Measurements from ENCODE around the gene MDM2. TPM values are rescaled to one million over a fixed set of nuclear protein-coding genes. Genes with fewer than 3 reads are reported as not detected.

The MDM2 gene
- total and polyA plus RNA-seq, 10 donors = 41.5 to 248 (median 111) TPM

- Histone ChIP-seq H3K27me3 (replicated peaks in 1 of 7) (no peaks in the 10 kb centered on the region), H3K36me3 (peaks cover 0 to 52% (median 0%) of the 10 kb centered on the region in 6 donors), H3K4me1 (peaks cover 0 to 9% (median 3%) of the 10 kb centered on the region in 6 donors), H3K27ac (no peak overlapping the region), H3K4me3 (no peak overlapping the region), H3K9me3 (no peaks in the 10 kb centered on the region)
- WGBS, 5 donors = 89 to 97% (median 94%) methylated on average over 3 of the region's 3 CpGs
- TF ChIP-seq POLR2AphosphoS5 (IDR thresholded peaks at IDR 0.05) (no peak), CTCF (IDR thresholded peaks at IDR 0.05 in 8 of 11, conservative IDR thresholded peaks at IDR 0.05 in 3 of 11) (no peak), POLR2A (IDR thresholded peaks at IDR 0.05) (no peak)
- DNase-seq = no peak
- intact Hi-C loops (cut with DNase I; ENCODE audit: low total_unique reads) = loop anchor here (10.0 kb wide), 2 partner anchors 210 to 290 kb away; no protein-coding TSS in a partner anchor
Measured at GRCh38 chr12:68864604-68865003, 56.6 kb downstream of the MDM2 start.

- intact Hi-C loops (cut with DNase I; ENCODE audit: low total_unique reads) = loop anchor here (10.0 kb wide), 2 partner anchors 209 to 289 kb away; no protein-coding TSS in a partner anchor
- WGBS, 5 donors = 79 to 94% (median 91%) methylated on average over 9 of the region's 9 CpGs
- peaks cover 0 to 62% (median 1%) of the 10 kb centered on the region in 6 donors for H3K36me3 ChIP-seq
Measured at GRCh38 chr12:68865399-68866164, 57.6 kb downstream of the MDM2 start.

GRCh38 chr12:68866950-68867349 is 59.0 kb downstream of the MDM2 start:
- Histone ChIP-seq H3K36me3 (peaks cover 0 to 76% (median 11%) of the 10 kb centered on the region in 6 donors), H3K27ac (no peak overlapping the region), H3K27me3 (replicated peaks in 1 of 7) (no peaks in the 10 kb centered on the region), H3K4me1 (peaks cover 0 to 9% (median 3%) of the 10 kb centered on the region in 6 donors), H3K4me3 (no peak overlapping the region), H3K9me3 (no peaks in the 10 kb centered on the region)
- whole genome bisulfite sequencing, 5 donors = 62 to 71% (median 68%) methylated on average over 6 of the region's 6 CpGs
- intact Hi-C loops (cut with DNase I; ENCODE audit: low total_unique reads) = loop anchor here (10.0 kb wide), 2 partner anchors 208 to 288 kb away; no protein-coding TSS in a partner anchor
- DNase-seq = no peak
- TF ChIP-seq POLR2AphosphoS5 (IDR thresholded peaks at IDR 0.05) (no peak), POLR2A (IDR thresholded peaks at IDR 0.05) (no peak), CTCF (IDR thresholded peaks at IDR 0.05 in 8 of 11, conservative IDR thresholded peaks at IDR 0.05 in 3 of 11) (no peak)

More at GRCh38 chr12:68865399-68866164, 57.6 kb downstream of the MDM2 start:
- H3K4me3 ChIP-seq = no peak overlapping the region
- no peak overlapping the region for H3K27ac ChIP-seq
- no peak for DNase-seq
- H3K9me3 ChIP-seq = no peaks in the 10 kb centered on the region
- TF ChIP-seq POLR2AphosphoS5 (IDR thresholded peaks at IDR 0.05) (no peak), CTCF (IDR thresholded peaks at IDR 0.05 in 8 of 11, conservative IDR thresholded peaks at IDR 0.05 in 3 of 11) (no peak), POLR2A (IDR thresholded peaks at IDR 0.05) (no peak)
- H3K27me3 ChIP-seq (replicated peaks in 1 of 7) = no peaks in the 10 kb centered on the region
- H3K4me1 ChIP-seq = peaks cover 0 to 9% (median 3%) of the 10 kb centered on the region in 6 donors

GRCh38 chr12:68867606-68868005 is 59.6 kb downstream of the MDM2 start:
- H3K27me3 ChIP-seq (replicated peaks in 1 of 7) = no peaks in the 10 kb centered on the region
- no peaks in the 10 kb centered on the region for H3K9me3 ChIP-seq
- no peak overlapping the region for H3K4me3 ChIP-seq
- H3K4me1 ChIP-seq = peaks cover 0 to 9% (median 1%) of the 10 kb centered on the region in 6 donors
- intact Hi-C loops (cut with DNase I; ENCODE audit: low total_unique reads) = loop anchor here (10.0 kb wide), 2 partner anchors 207 to 287 kb away; no protein-coding TSS in a partner anchor
- TF ChIP-seq CTCF (IDR thresholded peaks at IDR 0.05 in 8 of 11, conservative IDR thresholded peaks at IDR 0.05 in 3 of 11) (no peak), POLR2AphosphoS5 (IDR thresholded peaks at IDR 0.05) (no peak), POLR2A (IDR thresholded peaks at IDR 0.05) (no peak)
- H3K36me3 ChIP-seq = peaks cover 0 to 76% (median 11%) of the 10 kb centered on the region in 6 donors
- DNase-seq = no peak
- H3K27ac ChIP-seq = no peak overlapping the region
- WGBS, 5 donors = 82 to 96% (median 86%) methylated on average over 5 of the region's 5 CpGs

Measured in spleen (tissue), 11 donors.